Sigmoid colon (tissue), 4 donors: ENCODE data around the gene ATP12A.

Source experiments
- EP300 ChIP-seq, 4 donors: sonication (generic); formaldehyde crosslinking; IDR thresholded peaks; one replicate each; pipeline ENCODE4 v1.6.1; 2017; ENCODE audit warnings: antibody characterized with exemption in 4 of 4
- POLR2A ChIP-seq, 2 donors: fragments of 450-650 bp; IDR thresholded peaks; one replicate each; pipeline ENCODE4 v1.6.1; 2016; ENCODE audit warnings: antibody characterized with exemption in 2 of 2, mild to moderate bottlenecking in 2 of 2, moderate library complexity in 2 of 2
- POLR2AphosphoS5 ChIP-seq, 4 donors: sonication (generic); formaldehyde crosslinking; IDR thresholded peaks; one replicate each; pipeline ENCODE4 v1.6.1; 2017; ENCODE audit warnings: antibody characterized with exemption in 4 of 4
- TF ChIP-seq, protein P1 (sequence below), 4 experiments: fragments of 450-650 bp in 3 of 4; fragments of 200-600 bp in 1 of 4; IDR thresholded peaks; one replicate each; pipeline ENCODE4 v1.5.1; 2016 to 2019; ENCODE audit warnings: antibody characterized with exemption in 4 of 4, mild to moderate bottlenecking in 3 of 4, moderate library complexity in 2 of 4

DNA sequence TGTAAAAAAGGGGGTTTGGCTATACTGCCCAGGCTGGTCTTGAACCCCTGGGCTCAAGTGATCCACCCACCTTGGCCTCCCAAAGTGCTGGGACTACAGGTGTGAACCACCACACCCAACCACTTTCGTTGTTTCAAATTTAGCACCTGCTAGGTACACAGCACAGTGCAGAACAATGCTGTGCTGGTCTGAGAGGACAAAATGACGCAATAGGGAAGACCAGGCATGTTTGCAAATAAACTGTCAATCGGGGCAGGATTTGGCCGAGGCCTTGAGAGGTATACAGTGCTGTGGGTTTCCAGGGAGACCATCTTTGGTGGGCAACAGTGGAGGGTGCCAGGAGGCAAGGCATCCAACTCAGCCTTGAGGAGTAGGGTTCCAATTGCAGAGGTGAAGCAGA, 37.0 kb downstream of the ATP12A start:
- TF ChIP-seq POLR2AphosphoS5 (IDR thresholded peaks at IDR 0.05) (no peak), EP300 (IDR thresholded peaks at IDR 0.05) (no peak), POLR2A (IDR thresholded peaks at IDR 0.05) (no peak)
- TF ChIP-seq, protein P1, sequence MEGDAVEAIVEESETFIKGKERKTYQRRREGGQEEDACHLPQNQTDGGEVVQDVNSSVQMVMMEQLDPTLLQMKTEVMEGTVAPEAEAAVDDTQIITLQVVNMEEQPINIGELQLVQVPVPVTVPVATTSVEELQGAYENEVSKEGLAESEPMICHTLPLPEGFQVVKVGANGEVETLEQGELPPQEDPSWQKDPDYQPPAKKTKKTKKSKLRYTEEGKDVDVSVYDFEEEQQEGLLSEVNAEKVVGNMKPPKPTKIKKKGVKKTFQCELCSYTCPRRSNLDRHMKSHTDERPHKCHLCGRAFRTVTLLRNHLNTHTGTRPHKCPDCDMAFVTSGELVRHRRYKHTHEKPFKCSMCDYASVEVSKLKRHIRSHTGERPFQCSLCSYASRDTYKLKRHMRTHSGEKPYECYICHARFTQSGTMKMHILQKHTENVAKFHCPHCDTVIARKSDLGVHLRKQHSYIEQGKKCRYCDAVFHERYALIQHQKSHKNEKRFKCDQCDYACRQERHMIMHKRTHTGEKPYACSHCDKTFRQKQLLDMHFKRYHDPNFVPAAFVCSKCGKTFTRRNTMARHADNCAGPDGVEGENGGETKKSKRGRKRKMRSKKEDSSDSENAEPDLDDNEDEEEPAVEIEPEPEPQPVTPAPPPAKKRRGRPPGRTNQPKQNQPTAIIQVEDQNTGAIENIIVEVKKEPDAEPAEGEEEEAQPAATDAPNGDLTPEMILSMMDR (IDR thresholded peaks at IDR 0.05): no peak
